ENCODE data around the gene SYT1. TPM values are rescaled to one million over a fixed set of nuclear protein-coding genes. Genes with fewer than 3 reads are reported as not detected.
A peak's percentile ranks its signal among the peaks of the same experiment; 100 is the strongest.
"Not testable (repeated sequence)": the region's sequence is repeated elsewhere in the genome, so short reads cannot be mapped to it uniquely, and the experiment has no call there.

Gene SYT1
- polyA plus RNA-seq, 3 donors, result 21.3 to 22.8 (median 22.0) TPM

DNA sequence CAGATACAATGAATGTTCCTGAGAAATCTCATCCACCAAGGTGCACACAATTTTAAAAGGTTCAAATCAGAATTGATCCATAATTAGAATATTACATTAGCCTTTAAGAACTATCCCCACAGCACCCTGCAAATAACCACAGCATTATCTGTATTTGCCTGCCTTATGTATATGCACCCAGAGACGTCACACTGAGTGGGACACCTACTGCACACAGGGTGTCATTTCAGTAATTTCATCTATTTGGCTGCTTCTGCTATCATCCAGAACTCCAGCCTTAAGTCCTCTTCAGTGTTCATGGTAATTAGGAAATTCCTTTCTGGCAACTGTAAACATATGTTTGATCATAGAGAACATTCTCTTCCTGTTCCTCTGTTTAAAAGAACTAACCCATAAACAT, 298.4 kb downstream of the SYT1 start:
- DNase-seq (ENCODE audit: extremely low read depth in 1 of 11, low read depth in 9 of 11, low spot score in 4 of 11), result no peak

DNA sequence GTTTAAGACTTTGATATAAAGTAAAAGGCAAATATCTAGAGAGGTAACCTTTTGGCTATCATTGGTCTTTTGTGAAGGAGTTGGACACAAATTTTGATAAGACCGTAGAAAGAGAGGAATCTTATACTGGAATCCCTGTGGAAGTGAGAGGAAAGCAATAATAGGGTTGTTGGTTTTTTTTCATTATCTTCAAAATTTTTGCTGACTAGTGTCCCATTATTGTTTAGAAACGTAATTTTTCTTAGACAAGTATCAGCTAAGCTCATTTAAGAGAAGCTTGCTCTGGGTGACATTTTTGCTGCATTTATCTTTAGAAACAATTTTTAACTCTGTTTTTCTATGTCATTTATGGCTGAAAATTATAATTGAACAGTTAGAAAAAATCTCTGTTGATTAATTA, 300.3 kb downstream of the SYT1 start:
- no peak for DNase-seq (ENCODE audit: extremely low read depth in 1 of 11, low read depth in 9 of 11, low spot score in 4 of 11)

DNA sequence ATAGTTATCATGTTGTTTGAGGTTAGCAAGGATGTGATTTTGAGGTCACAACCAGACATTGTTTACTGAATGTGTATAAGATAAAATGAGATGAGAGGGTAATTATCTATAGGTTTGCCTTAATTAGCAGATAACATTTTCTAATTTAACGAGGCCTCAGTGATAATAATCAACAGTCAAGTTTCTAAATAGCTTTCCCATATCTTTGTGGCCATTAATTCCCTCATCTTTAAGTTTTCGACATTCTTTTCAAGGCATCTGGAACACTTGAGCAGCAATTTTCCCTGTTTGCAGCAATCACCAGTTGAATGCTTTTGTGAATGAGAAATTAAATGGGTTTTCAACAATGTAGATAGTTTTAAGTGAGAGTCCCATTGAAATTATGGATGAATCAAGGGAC, 304.1 kb downstream of the SYT1 start:
- no peak for DNase-seq (ENCODE audit: extremely low read depth in 1 of 11, low read depth in 9 of 11, low spot score in 4 of 11)

DNA sequence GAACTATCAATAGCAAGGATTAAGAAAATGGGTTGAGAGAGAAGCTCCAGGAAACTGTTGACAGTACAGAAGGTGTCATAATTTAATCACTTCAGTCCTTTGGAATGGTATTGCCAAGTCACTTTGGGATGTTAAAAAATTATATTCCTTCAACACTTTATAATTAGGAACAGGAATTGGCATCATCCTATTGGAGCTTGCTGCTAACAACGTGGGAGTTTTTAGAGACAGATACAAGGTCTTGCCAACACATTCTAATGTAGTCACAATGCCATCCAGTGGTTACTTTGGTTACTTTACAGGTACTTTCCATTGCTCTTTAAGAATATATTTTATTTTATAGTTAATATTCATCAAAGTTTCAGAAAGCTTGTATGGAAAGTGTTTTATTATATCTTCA, 310.1 kb downstream of the SYT1 start:
- DNase-seq (ENCODE audit: extremely low read depth in 1 of 11, low read depth in 9 of 11, low spot score in 4 of 11), result peak in 7 of 11 donors; percentile 15 to 33 (median 20)

DNA sequence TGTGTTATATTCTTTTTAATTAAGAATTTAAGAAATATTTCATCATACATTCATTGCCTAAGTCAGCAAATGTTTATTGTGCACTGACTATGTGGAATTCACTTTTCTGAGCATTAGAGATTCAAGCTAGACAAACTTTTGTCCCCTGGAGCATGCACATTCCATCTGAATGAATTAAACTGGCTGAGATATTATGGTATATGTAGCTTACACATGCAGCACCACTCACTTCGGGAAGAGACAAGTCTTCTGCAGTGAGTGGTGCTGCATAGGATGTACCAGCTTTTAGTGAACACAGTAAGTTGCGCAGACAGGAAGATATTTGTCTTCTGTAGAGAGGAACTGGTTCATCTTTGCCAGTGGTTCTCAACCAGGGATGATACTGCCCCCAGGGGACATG, 318.4 kb downstream of the SYT1 start:
- no peak for DNase-seq (ENCODE audit: extremely low read depth in 1 of 11, low read depth in 9 of 11, low spot score in 4 of 11)

DNA sequence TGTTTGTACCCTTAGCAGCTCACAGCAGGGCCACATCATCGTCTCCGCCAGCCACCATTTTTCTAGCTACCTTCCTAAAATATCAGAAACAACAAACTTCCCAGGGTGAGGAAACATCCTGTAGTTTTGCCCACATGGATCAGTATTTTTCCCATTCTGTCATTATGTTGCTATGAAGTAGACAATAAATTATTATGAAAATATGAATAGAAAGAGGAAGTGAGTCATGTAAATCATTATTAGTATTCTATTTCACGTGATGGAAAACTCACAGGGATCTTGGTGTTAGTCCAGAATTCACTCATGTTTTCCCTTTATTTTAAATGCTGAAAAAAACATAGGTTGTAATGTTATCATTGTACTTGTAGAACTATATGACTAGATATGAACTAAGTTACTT, 319.4 kb downstream of the SYT1 start:
- no peak for DNase-seq (ENCODE audit: extremely low read depth in 1 of 11, low read depth in 9 of 11, low spot score in 4 of 11)

DNA sequence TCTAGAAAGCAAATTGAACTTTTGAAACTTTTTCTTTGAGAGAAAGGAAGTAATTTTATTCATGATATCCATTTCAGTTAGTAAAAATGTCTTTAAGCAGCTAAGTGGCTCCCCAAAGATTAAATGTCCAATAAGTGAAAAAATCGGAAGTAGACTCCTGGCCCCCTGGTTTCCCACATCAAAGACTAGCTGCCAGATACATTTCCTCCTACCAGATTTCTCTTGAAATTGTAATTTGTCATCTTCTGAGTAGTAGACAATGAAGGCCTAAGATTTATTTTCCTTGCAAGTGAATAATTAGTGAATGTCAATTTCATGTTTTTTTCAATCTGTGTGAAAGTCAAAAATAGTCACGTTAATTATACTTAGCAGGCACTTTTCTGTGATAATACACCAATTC, 321.9 kb downstream of the SYT1 start:
- DNase-seq (ENCODE audit: extremely low read depth in 1 of 11, low read depth in 9 of 11, low spot score in 4 of 11), result no peak

DNA sequence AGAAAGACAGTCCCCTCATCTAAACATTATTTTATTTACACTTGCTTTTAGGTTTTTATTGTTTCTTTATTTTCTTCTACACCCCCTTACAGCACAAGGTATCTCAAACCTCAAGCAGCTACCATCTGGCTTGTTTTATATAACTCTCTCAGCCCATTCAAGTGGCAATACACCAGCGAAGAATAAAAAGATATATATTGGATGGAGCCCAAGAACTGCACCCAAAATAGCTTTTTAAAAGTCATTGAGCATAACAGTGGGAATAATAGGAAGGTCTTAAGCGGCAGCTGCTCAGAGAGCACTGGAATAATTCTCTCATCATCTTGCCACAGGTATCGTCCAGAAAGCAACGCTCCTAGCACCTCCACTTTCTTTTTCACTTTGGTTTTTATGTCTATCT, 322.5 kb downstream of the SYT1 start:
- no peak for DNase-seq (ENCODE audit: extremely low read depth in 1 of 11, low read depth in 9 of 11, low spot score in 4 of 11)

DNA sequence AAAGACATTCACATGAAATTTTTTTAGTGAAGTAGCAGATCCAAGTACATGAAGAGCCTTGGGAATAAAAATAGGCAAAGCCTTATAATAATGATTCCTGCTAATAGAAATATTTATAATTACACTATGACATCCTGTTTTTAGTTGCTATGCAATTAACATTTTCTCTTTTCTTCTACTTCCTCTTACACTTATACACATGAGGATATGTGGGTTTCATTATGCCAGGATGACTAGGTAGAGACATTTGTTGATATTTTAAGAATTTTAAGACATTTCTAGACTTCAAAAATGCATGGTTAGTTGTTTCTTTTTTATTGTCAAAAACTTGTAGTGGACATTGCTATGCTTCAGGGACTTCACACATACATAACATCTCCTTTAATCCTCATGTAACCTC, 326.8 kb downstream of the SYT1 start:
- no peak for DNase-seq (ENCODE audit: extremely low read depth in 1 of 11, low read depth in 9 of 11, low spot score in 4 of 11)

DNA sequence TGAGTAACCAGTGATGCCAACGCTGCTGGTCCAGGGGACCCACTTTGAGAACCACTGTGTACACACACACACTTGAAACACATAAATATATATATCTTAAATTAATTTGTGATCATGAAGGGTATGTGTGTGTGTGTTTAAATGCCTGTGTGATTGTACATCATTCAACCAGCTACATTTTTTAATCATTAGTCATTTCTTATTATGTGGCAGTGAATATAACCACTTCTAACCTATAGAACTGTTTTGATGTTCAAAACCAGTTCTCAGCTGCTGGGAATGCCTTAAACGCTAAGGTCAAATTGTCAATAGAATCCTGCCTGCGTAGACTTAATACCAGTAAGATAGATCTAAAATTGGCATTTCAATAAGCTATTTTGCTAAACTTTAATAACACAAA, 330.0 kb downstream of the SYT1 start:
- DNase-seq (ENCODE audit: extremely low read depth in 1 of 11, low read depth in 9 of 11, low spot score in 4 of 11), result no peak

DNA sequence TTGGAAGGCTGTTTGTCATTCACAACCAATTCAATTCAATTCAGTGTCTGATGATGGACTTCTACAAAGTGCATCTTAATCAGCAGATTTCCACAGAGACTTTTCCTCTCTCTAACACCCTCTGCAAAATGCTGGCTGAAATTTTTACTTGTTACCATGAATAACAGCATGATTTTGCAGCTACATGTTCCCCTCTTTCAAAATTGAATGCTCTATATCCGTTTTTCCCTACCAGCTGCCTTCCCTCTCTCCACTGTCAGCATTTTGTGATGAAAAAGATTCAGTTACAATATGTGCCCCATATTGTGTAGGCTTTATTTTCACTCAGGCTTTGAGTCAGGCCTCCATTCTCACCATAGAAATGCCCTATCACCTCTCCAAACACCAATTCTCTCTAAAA, 334.6 kb downstream of the SYT1 start:
- DNase-seq (ENCODE audit: extremely low read depth in 1 of 11, low read depth in 9 of 11, low spot score in 4 of 11), result no peak

DNA sequence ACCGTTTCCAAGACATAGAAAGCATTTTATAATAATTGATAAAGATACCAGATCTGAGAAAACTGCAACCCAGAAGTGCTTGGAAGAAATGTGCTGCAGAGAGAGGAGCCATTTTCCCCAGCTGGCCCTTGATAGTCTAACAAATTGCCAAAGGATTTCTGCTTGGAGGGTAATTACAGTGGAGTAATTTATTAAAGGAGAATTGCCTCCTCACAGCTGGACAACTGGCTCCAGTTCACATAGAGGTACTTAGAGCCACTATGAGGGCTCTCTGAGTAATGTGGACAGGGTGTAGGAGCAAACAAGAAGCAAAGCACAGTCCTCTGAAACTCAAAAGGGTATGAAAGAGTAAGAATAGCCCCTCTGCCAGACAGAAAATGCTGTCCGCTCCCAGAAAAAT, 335.6 kb downstream of the SYT1 start:
- no peak for DNase-seq (ENCODE audit: extremely low read depth in 1 of 11, low read depth in 9 of 11, low spot score in 4 of 11)

DNA sequence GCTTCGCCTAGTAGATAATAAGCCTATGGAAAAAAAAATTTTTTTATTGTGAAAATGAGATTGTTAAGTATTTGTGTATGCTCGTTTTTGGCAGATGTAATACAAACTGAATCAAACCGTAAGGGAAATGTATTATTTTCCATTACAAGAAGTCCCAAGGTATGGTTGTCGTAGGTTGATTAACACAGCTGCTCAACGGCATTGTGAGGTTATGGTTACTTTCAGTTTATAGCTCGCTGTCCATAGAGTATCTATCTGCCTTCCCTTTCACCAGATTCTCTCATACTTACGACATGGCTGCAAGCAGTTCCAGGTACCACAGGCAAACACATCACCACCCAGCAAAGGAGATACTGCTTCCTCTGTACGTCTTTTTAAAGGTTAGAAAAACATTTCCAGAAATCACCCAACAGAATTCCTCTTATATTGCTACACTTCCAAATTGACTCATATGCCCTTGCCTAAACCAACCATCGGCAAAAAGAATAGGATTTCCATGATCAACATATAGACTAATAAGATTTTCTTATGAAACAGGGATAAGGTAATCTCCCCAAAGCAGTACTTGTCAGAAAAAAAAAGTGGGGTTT, 338.6 kb downstream of the SYT1 start:
- no peak for DNase-seq (ENCODE audit: extremely low read depth in 1 of 11, low read depth in 9 of 11, low spot score in 4 of 11)

DNA sequence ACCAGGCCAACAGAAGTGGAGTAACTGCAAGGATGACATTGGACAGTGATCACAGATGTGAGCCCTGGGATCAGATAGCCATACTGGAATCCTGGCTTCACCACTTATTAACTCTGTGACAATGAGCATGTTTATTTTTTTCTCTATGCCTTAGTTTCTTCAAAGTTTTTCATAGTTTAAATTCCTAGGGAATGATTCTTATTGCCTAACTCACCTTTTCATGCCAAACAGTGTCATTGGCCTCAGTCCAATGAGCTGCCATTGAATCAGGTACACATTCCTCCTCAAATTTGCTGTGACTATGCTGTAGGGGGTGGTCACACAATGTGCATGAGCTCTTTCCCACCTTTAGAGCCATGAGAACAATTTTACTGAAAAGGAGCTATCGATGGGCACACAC, 342.3 kb downstream of the SYT1 start:
- no peak for DNase-seq (ENCODE audit: extremely low read depth in 1 of 11, low read depth in 9 of 11, low spot score in 4 of 11)

DNA sequence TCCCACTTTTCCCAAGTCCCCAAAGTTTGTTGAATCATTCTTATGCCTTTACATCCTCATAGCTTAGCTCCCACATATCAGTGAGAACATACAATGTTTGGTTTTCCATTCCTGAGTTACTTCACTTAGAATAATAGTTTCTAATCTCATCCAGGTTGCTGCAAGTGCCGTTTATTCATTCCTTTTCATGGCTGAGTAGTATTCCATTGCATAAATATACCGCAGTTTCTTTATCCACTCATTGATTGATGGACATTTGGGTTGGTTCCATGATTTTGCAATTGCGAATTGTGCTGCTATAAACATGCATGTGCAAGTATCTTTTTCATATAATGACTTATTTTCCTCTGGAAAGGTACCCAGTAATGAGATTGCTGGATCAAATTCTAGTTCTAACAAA, 345.8 kb downstream of the SYT1 start:
- DNase-seq (ENCODE audit: extremely low read depth in 1 of 11, low read depth in 9 of 11, low spot score in 4 of 11), result not testable (repeated sequence)

DNA sequence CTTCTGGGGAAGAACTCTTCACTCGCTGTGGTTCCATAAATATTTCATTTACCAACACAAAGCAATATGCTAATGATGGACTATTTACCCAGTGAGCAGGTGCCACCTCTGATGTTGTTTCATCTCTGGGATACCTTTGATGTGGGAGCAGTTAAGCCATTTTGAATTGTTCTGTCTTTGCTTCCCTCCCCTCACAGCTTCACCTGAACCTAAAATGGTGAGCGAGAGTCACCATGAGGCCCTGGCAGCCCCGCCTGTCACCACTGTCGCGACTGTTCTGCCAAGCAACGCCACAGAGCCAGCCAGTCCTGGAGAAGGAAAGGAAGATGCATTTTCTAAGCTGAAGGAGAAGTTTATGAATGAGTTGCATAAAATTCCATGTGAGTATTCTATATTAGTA, 352.7 kb downstream of the SYT1 start:
- DNase-seq (ENCODE audit: extremely low read depth in 1 of 11, low read depth in 9 of 11, low spot score in 4 of 11), result no peak

DNA sequence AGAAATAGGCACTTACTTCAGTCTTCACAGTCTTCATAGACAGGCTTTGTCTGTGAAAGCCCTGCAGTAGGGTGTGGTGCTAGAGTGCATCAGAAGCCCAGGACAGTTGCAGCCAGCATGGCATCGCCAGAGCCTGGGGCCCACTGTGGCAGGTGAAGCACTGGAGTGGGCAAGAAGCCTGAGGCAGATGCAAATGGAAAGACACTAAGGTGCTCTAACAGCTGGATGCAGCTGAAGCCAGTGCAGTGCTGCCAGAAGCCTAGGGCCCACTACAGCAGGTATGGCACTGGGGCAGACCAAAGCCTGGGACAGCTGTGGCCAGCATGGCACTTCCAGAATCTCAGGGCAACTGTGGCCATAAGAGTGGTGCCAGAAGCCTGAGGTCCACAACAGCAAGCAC, 358.6 kb downstream of the SYT1 start:
- DNase-seq (ENCODE audit: extremely low read depth in 1 of 11, low read depth in 9 of 11, low spot score in 4 of 11), result no peak

DNA sequence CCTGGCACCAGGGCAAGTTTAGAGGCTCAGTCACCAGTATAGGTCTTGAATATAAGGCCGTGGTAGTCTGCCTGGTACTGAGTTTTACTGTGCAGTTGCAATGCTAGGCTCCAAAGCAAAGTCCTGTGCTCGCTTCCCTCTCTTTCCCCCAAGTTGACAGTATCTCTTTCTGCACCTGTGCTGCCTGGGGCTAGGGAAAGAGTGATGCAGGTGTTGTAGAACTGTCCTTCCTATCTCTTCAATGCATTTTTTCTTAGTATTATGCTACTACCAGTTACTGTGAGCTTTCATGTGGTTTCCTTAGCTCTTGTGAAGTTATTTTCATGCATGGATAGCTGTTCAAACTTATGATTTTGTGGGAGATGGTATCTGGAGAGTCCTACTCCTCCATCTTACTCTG, 359.2 kb downstream of the SYT1 start:
- DNase-seq (ENCODE audit: extremely low read depth in 1 of 11, low read depth in 9 of 11, low spot score in 4 of 11), result no peak

DNA sequence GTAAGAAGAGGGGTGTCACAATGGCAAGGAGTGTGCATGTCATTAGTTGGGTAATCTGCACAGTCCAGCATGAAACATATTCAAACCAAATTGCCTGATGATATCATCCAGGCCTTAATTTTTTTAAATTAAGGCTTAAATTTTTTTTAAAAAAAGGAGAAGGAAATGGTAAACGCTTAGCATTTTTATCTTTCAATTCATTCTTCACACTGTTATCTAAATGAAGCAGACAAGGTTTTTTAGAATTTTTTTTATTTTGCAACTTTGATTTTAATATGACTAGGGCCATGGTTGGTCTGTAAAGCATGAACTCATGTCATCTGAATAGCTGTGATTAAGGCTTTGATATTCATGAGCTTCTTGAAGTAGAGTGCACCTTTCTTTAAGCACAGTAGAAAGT, 362.5 kb downstream of the SYT1 start:
- DNase-seq (ENCODE audit: extremely low read depth in 1 of 11, low read depth in 9 of 11, low spot score in 4 of 11), result no peak

DNA sequence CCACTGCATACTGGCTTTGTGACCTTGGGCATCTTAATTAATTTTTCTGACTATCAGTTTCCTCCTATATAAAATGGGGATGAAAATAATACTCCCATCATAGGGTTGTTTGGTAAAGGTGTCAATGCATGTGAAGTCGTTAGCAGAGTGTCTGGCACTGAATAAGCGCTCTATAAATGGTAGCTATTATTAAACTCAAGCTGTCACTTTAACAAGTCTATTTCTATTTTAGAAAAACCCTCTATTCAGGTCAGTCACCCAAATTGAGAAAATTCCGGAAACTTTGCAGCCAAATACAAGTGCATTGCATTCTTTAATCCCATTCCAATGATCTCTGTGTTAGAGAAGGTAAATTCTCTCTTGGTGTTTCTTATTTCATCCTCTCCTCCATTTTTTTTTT, 363.1 kb downstream of the SYT1 start:
- DNase-seq (ENCODE audit: extremely low read depth in 1 of 11, low read depth in 9 of 11, low spot score in 4 of 11), result no peak

DNA sequence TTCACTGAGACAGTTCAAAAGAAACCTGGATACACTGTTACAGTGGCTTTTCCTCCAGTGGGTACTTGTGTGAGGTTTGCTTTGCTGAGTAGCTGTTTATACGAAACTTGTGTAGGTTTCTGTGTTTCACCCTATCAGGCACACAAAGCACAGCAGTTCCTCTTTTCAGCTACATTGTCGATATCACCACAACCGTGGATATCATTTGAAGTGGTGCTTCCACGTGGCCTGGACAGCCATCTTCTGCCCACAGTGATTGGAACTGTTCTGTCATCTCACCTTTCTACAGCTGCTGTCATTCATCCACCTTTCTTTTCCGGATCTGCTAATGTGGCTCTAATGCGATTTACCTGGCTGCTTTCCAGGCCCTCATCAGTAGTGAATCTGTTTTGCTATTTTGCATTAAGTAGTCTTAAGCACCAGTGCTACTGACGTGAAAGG, 368.8 kb downstream of the SYT1 start:
- no peak for DNase-seq (ENCODE audit: extremely low read depth in 1 of 11, low read depth in 9 of 11, low spot score in 4 of 11)

DNA sequence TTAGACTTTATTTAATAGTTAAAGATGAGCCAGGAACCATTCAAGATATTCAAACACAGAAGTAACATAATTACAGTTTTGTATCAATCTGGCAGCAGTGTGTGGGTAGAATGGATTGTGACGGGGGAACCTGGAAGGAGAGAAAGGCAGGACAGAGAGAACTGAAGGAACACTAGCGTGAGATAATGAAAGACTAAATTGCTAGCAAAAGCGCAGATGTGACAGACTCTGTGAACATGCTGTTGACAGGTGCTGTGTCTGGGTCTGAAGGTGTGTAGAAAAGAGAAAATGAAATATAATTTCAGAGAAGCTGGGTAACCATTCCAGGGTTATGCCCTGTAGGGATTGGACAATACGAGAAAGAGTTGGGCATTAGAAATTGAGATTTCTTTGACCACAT, 372.3 kb downstream of the SYT1 start:
- no peak for DNase-seq (ENCODE audit: extremely low read depth in 1 of 11, low read depth in 9 of 11, low spot score in 4 of 11)

Measured in renal cortex interstitium (tissue), 11 donors.